ENCODE data around the gene AVPR2.

The AVPR2 gene

GRCh38 chrX:153871946-153872878, 32.3 kb upstream of the AVPR2 start:
- no peak for DNase-seq

DNA sequence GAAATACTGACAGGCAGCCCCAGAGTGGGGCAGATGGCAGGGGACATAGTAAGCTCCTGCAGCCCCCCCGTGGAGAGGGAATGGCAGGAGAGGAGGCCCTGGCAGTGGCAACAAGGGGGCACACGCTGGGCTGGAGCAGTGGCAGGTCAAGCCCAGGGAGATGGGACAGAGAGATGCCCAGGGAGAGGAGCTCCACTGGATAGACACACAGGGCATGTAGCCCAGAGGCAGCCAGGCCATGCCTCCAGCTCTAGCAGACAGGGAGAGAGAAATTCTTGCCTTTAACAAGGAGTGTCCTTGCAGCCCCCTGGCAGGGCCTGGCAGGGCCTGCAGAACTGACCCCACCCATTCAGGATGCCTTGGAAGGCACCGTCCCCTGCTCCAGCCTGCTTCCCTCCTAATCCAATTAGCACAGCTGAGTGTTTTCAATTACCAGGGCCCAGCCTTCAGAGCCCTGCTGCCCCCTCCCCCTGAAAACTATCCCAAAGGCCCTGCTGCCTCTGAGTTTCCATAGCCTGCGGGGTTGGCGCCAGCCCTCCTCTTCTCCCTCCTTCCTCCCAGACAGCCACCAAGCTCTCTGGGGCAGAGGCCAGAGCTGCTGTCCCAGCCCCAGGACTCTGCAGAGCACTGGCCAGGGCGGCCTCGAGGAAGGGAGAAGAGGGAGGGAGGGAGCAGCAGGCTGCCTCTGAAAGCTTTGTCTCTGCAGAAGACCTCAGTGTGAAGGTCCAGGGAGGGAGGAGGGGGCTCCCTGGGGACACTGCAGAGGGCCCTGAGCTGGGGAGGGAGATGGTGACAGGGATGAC, 31.0 kb upstream of the AVPR2 start:
- no peak for DNase-seq

- DNase-seq, result no peak
These were observed 30.4 kb upstream of the AVPR2 start for GRCh38 chrX:153874085-153874365.

GRCh38 chrX:153874366-153875125, 29.9 kb upstream of the AVPR2 start:
- DNase-seq, result no peak

GRCh38 chrX:153875391-153876111, 28.9 kb upstream of the AVPR2 start:
- DNase-seq, result no peak

GRCh38 chrX:153876112-153876491, 28.4 kb upstream of the AVPR2 start:
- no peak for DNase-seq

- no peak for DNase-seq
These were observed 26.8 kb upstream of the AVPR2 start for GRCh38 chrX:153877571-153878261.

DNA sequence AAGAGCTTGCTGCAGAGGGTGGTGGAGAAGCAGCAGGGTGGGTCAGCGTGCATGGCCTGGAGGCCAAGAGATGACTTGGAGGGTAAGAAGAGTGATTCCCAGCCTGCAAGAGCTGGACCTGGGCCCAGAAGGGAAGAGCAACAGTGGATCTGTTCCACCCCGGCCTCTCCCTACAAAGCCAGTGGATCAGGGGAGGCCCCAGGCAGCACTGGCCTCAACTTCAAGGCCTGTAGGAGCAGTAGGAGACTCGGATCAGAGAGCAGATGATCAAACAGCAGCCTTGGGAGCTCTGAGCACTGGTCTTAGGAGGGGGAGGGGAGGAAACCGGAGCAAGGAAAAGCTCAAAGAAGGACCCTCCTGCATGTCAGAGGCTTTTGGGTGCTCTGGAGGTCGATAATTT, 26.1 kb upstream of the AVPR2 start:
- DNase-seq, result no peak

DNA sequence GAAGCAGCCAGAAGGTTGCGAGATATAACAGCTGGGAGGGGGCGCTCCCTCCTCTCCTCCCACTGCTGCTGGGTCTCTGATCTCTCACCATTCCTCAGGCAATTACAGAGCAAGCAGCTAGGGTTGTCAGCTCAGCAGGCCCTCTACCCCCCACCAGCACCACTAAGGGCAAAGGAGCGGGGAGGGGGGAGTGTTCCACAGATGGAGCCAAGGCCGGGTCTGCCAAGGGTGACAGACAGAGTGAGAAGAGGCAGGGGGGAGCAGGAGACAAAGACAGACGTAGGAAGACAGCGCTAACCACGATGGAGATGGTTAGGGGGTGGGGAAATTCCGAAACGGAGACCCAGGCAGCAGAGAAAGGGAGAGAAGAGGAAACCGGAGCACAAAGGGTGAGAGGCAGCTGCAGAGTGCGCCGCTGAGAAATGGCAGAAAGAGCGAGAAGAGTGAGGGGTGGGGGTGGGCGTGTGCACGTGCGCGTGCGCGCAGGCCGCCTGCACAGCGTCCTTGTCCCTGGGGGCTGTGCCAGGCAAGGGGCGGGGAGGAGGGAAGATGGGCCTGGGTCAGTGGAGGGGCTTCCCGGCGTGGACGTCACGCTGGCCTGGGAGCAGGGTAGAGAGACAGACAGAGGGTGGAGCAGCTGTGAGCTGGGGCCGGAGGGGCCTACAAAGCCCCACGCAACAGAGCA, 25.4 kb upstream of the AVPR2 start:
- peak; percentile 91 for DNase-seq

DNA sequence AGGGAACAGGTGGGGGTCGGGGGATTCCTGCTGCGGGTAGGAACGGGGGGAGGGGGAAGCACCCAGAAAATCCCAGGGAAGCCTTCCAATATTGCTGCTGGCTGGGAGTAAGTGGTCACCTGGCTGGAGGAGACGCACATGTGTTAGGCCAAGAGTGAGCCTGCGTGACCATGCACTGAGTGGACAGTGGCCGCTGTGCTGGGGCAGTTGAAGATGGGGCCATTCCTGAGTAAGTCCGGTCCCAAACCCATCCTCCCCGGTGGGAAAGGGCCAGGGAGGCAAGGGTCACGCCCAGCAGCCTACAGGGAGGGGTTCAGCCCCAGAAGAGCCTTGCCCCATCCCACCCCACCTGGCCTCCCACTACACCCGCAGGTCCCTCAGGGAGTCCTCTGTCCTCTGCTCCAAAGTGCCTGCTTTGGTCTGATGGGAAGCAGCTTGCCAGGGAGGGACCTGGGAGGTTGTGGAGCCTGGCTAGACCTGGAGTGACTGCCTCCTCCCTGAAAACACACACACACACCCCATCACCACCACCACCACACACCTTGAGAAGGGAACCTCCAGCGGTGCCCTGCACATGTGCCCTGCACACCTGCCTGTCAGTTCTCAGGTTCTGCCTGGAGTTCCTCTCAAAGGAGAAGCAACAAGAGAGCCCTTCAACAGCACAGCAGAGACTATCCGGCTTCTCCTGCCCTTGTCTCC, 24.6 kb upstream of the AVPR2 start:
- DNase-seq, result no peak

DNA sequence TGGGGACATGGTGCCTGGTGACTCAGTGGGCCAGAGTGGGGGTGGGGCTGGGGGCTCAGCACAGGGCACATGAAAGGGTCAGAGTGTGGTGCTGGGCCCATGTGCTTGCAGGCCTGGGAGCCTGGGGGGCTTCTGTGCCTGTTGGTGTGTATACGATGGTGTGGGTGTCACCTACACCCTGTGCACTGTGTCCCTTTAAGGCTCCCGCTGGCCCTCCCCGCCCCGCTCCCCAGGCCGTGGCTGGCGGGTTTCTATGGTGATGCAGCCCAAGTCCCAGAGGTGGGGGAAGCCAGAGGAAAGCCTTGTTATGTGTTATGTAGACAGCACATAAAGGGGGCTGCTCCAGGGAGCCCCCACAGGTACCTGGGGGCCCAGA, 24.0 kb upstream of the AVPR2 start:
- DNase-seq, result no peak

DNA sequence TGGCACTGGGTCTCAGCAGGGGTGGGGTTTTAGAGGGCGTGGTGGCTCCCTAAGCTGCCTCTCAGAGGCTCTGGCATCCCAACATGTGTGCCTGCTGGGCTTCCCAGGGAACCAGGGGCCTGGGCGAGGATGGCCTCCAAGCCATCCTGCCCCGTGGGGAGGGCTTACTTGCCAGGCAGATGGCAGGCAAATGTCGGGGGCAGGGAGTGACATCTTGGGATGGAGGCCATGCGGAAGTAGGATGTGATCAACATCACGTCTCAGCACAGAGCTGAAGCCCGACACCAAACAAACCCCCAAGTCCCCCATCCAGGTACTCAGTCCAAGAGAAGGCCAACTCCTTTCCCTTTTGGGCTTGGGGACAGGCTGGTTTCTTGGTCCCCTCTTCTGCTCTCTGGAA, 23.2 kb upstream of the AVPR2 start:
- no peak for DNase-seq

- DNase-seq, result no peak
These were observed 22.4 kb upstream of the AVPR2 start for GRCh38 chrX:153882086-153882498.

DNA sequence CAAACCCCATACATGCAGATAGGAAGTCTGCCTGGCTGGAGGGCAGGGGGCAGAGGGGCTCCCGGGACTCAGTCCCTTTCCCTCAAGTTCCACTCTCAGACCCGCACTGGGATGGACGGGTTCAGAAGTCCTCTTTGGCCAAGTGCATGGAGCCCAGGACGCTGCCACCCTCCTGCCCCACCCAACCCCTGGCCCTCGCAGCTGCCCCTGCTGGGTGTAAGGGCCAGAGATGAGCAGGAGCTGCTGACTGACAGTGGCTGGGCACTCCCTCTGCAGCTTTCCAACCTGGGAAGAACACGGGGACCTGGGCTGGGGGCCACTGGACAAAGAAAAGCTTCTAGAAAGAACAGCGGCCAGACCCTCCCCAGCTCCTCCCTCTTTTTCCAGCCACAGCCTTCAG, 21.9 kb upstream of the AVPR2 start:
- DNase-seq, result no peak

GRCh38 chrX:153883163-153883843, 21.2 kb upstream of the AVPR2 start:
- DNase-seq, result no peak

GRCh38 chrX:153884136-153884535, 20.3 kb upstream of the AVPR2 start:
- peak; percentile 21 for DNase-seq

- DNase-seq, result peak; percentile 21
These were observed 19.9 kb upstream of the AVPR2 start for GRCh38 chrX:153884590-153884989.

GRCh38 chrX:153885208-153885787, 19.2 kb upstream of the AVPR2 start:
- DNase-seq, result no peak

DNA sequence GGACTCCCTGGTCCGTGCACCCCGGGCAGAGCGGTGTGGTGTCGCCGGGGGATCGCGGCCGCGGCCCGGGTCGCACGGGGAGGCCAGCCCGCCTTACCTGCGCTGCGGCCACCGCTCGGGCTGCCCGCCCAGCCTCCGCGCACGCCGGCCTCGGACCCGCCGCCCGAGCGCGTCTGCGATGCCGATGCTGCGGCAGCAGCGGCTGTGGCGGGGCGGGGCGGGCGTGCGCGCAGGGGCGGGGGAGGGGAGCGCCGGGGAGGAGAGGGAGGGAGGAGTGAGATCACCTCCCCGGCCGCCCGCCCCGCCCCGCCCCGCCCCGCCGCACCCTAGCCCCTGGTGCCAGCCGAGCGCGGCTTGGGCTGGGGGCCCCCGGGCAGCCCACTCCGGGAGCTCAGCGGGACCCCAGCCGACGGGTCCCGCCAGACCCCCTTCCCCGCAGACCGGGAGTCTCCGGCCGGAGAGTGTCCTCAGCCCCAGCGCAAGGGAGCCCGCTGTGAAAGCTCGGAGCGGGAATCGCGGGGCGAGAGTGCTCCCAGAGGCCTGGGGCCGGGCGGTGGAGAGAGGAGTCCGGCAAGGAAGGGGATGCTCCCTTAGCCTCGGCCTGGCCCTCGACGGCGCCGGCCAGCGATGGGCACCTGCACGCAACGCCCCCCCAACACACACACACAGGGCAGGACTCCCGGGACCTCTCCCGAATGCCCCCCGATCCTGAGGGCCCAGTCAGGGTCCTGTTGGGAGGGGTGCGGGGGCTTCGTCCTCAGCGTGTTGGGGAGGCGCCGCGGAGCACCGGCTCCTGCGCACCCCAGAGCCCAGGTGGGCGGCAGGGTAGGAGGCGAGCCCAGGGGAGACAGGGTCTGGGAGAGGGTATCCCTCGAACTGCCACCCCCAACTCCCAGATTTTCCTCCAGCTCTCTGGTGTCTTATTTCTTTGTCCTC, 18.2 kb upstream of the AVPR2 start, which contains the start of gene L1CAM:
L1CAM (minus strand) TSS at position 206 of the 936 bp plus-strand sequence. CDS start 10,337 bp downstream, outside the sequence.
- no peak for DNase-seq
